Smooth muscle cell (in vitro differentiated cells): ENCODE measurements around the gene CNTD1. TPM values are rescaled to one million over a fixed set of nuclear protein-coding genes. Genes with fewer than 3 reads are reported as not detected.

Experiments
- DNase-seq: peaks from one replicate; lab custom pipeline; 2025; ENCODE audit not compliant: unreplicated experiment; lab: John Stamatoyannopoulos, UW
- H2AFZ ChIP-seq: fragments of 200-600 bp; sonication (generic); 2 replicates; pipeline ENCODE4 v1.6.0; 2016; ENCODE audit warnings: antibody characterized with exemption, low read depth, mild to moderate bottlenecking
- H3F3A ChIP-seq: fragments of 200-600 bp; sonication (generic); 2 replicates; pipeline ENCODE4 v1.6.0; 2017; ENCODE audit warnings: antibody characterized with exemption, low read depth
- H3K27ac ChIP-seq: fragments of 200-600 bp; sonication (generic); 2 replicates; pipeline ENCODE4 v1.5.1; 2016; ENCODE audit warnings: low read depth, mild to moderate bottlenecking
- H3K27me3 ChIP-seq: fragments of 200-600 bp; sonication (generic); 2 replicates; pipeline ENCODE4 v1.6.1; 2016; ENCODE audit warnings: low read depth, mild to moderate bottlenecking
- H3K36me3 ChIP-seq: fragments of 200-600 bp; sonication (generic); 2 replicates; pipeline ENCODE4 v1.5.1; 2016; ENCODE audit warnings: low read depth
- H3K4me1 ChIP-seq: fragments of 200-600 bp; sonication (generic); 2 replicates; pipeline ENCODE4 v1.5.1; 2016; ENCODE audit warnings: low read depth
- H3K4me2 ChIP-seq: fragments of 200-600 bp; sonication (generic); 2 replicates; pipeline ENCODE4 v1.6.0; 2016; ENCODE audit warnings: mild to moderate bottlenecking
- H3K4me3 ChIP-seq: fragments of 200-600 bp; sonication (generic); 2 replicates; pipeline ENCODE4 v1.5.1; 2016; ENCODE audit warnings: mild to moderate bottlenecking
- H3K79me2 ChIP-seq: fragments of 200-600 bp; sonication (generic); 2 replicates; pipeline ENCODE4 v1.6.0; 2016; ENCODE audit warnings: low read depth, mild to moderate bottlenecking
- H3K9ac ChIP-seq: fragments of 200-600 bp; sonication (generic); 2 replicates; pipeline ENCODE4 v1.6.0; 2016; ENCODE audit warnings: low read depth
- H3K9me3 ChIP-seq: fragments of 200-600 bp; sonication (generic); replicated peaks from 2 replicates; pipeline ENCODE4 v1.5.1; 2016; ENCODE audit warnings: low read depth
- H4K20me1 ChIP-seq: fragments of 200-600 bp; sonication (generic); 2 replicates; pipeline ENCODE4 v1.6.0; 2016; ENCODE audit warnings: low read depth
- CTCF ChIP-seq: fragments of 200-600 bp; sonication (generic); IDR thresholded peaks from 2 replicates; pipeline ENCODE4 v1.5.1; 2017; ENCODE audit warnings: borderline replicate concordance, mild to moderate bottlenecking, antibody characterized with exemption; ENCODE audit not compliant: insufficient read depth, poor library complexity, severe bottlenecking
- WGBS: methylation state at CpG from one replicate; pipeline ENCODE4 v1.1.7; 2016; ENCODE audit warnings: low lambda C conversion rate; 5-methylcytosine and 5-hydroxymethylcytosine counted together
- polyA plus RNA-seq: library from polyadenylated mRNA; unstranded; fragments of >200 nt; fragmentation: Nextera tagmentation; extraction: Ambion mirVana; gene quantifications from 2 replicates; pipeline ENCODE4 v1.2.1, GENCODE V29; 2016
- total RNA-seq: library from RNA; depleted of rRNA; stranded (reverse); fragments of >200 nt; gene quantifications from 2 replicates; pipeline ENCODE4 v1.2.3, GENCODE V29; 2014

The CNTD1 gene
- total and polyA plus RNA-seq, 2 experiments from 2014 or later = 0.17 TPM; not detected in 1

- 98% methylated on average over 24 of the region's 24 CpGs for WGBS
These were observed 46.3 kb downstream of the CNTD1 start for GRCh38 chr17:42844761-42845555.

GRCh38 chr17:42845556-42845917 lies 46.9 kb downstream of the CNTD1 start:
- Histone ChIP-seq H3K4me1 (no peaks in the 10 kb centered on the region), H4K20me1 (peaks cover 6% of the 10 kb centered on the region), H3K4me2 (no peak overlapping the region), H2AFZ (no peak overlapping the region), H3K9me3 (no peaks in the 10 kb centered on the region), H3K9ac (no peak overlapping the region), H3K79me2 (no peaks in the 10 kb centered on the region), H3K27ac (no peak overlapping the region), H3K4me3 (no peak overlapping the region), H3K27me3 (no peaks in the 10 kb centered on the region), H3K36me3 (peaks cover 10% of the 10 kb centered on the region), H3F3A (peaks cover 6% of the 10 kb centered on the region)
- no peak for DNase-seq
- no peak for TF ChIP-seq CTCF
- 96% methylated on average over 12 of the region's 12 CpGs for whole genome bisulfite sequencing

More at GRCh38 chr17:42844761-42845555, 46.3 kb downstream of the CNTD1 start:
- DNase-seq = no peak
- Histone ChIP-seq H3K27ac (no peak overlapping the region), H3K4me1 (no peaks in the 10 kb centered on the region), H4K20me1 (peaks cover 6% of the 10 kb centered on the region), H2AFZ (no peak overlapping the region), H3K9me3 (no peaks in the 10 kb centered on the region), H3K27me3 (no peaks in the 10 kb centered on the region), H3F3A (peaks cover 6% of the 10 kb centered on the region), H3K36me3 (peaks cover 10% of the 10 kb centered on the region), H3K9ac (no peak overlapping the region), H3K4me3 (no peak overlapping the region), H3K4me2 (no peak overlapping the region), H3K79me2 (no peaks in the 10 kb centered on the region)
- TF ChIP-seq CTCF = no peak

DNA sequence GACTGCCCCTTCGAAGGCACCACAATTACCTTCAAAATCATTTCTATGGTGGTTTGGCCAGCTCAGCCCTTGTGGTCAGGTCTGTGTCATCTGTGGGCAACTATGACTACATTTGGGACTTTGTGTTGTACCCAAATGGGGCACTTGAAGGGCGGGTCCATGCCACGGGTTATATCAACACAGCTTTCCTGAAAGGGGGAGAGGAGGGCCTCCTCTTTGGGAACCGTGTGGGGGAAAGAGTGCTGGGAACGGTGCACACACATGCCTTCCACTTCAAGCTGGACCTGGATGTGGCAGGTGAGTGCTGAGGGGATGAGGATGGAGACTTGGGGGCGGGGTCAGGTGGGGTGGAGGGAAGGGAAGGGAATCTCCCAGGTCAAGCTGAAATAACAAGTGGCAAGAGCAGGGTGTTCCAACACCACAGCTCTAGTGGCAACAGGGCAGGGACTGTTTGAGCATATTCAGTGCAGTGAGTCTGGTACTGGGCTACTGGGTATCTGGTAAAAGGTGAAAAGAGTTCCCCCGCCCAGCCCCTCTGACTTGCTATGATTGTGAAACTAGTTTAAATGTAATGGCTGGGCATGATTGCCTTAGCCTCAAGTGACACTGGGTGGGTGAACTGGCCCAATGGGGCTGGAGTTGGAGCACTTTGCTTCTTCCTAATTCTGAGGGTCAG lies 47.4 kb downstream of the CNTD1 start:
- TF ChIP-seq CTCF = no peak
- H3K4me2 ChIP-seq = no peak overlapping the region
- WGBS = 90% methylated on average over 7 of the region's 7 CpGs
- no peaks in the 10 kb centered on the region for H3K4me1 ChIP-seq
- H3K9ac ChIP-seq = no peak overlapping the region
- peaks cover 10% of the 10 kb centered on the region for H3K36me3 ChIP-seq
- DNase-seq = no peak
- no peaks in the 10 kb centered on the region for H3K27me3 ChIP-seq
- H3K9me3 ChIP-seq = no peaks in the 10 kb centered on the region
- peaks cover 6% of the 10 kb centered on the region for H4K20me1 ChIP-seq
- peak overlapping the region; percentile 47 for H3K27ac ChIP-seq
- H3K79me2 ChIP-seq = no peaks in the 10 kb centered on the region
- H2AFZ ChIP-seq = no peak overlapping the region
- H3F3A ChIP-seq = peaks cover 6% of the 10 kb centered on the region
- H3K4me3 ChIP-seq = no peak overlapping the region
